HEK293 (cell line): Measurements from ENCODE around the gene GNB1L.

ENCODE experiments used
- EGR2 ChIP-seq: fragments of 450-650 bp; formaldehyde crosslinking; IDR thresholded peaks from 2 replicates; pipeline ENCODE4 v1.5.1; 2016; ENCODE audit warnings: low read depth, missing biosample characterization, missing genetic modification characterization
- HOXD13 ChIP-seq: sonication (generic); formaldehyde crosslinking; IDR thresholded peaks from 2 replicates; pipeline ENCODE4 v1.8.0; 2022; ENCODE audit warnings: missing genetic modification reagents, borderline replicate concordance
- ZNF19 ChIP-seq: fragments of 450-650 bp; formaldehyde crosslinking; IDR thresholded peaks from 2 replicates; pipeline ENCODE4; 2016; ENCODE audit warnings: missing biosample characterization, missing genetic modification characterization, low read depth
- ZNF48 ChIP-seq: fragments of 450-650 bp; formaldehyde crosslinking; IDR thresholded peaks from 2 replicates; pipeline ENCODE4 v1.5.1; 2016; ENCODE audit warnings: missing biosample characterization, missing genetic modification characterization
- ZNF521 ChIP-seq: fragments of 450-650 bp; formaldehyde crosslinking; IDR thresholded peaks from 2 replicates; pipeline ENCODE4 v1.5.1; 2017; ENCODE audit warnings: missing biosample characterization, mild to moderate bottlenecking, missing genetic modification characterization
- ZNF529 ChIP-seq: fragments of 450-650 bp; formaldehyde crosslinking; IDR thresholded peaks from 2 replicates; pipeline ENCODE4 v1.5.1; 2017; ENCODE audit warnings: missing genetic modification characterization, missing biosample characterization; ENCODE audit not compliant: insufficient replicate concordance
- ZNF768 ChIP-seq: fragments of 450-650 bp; formaldehyde crosslinking; IDR thresholded peaks from 2 replicates; pipeline ENCODE4 v1.5.1; 2018; ENCODE audit warnings: missing biosample characterization, mild to moderate bottlenecking, missing genetic modification characterization
- ZNF791 ChIP-seq: fragments of 450-650 bp; formaldehyde crosslinking; IDR thresholded peaks from 2 replicates; pipeline ENCODE4 v1.5.1; 2016; ENCODE audit warnings: missing biosample characterization, missing genetic modification characterization
- ZNF830 ChIP-seq: fragments of 450-650 bp; IDR thresholded peaks from 2 replicates; pipeline ENCODE4 v1.5.0; 2018; ENCODE audit warnings: missing biosample characterization, missing genetic modification characterization, low read depth, mild to moderate bottlenecking, moderate library complexity
- TF ChIP-seq, protein P1 (sequence below): fragments of 450-650 bp; formaldehyde crosslinking; IDR thresholded peaks from 2 replicates; pipeline ENCODE4 v1.5.1; 2016; ENCODE audit warnings: missing biosample characterization, missing genetic modification characterization
- TF ChIP-seq, protein P2 (sequence below): fragments of 450-650 bp; formaldehyde crosslinking; IDR thresholded peaks from 2 replicates; pipeline ENCODE4 v1.5.1; 2016; ENCODE audit warnings: missing biosample characterization, missing genetic modification characterization
- TF ChIP-seq, protein P3 (sequence below): fragments of 450-650 bp; formaldehyde crosslinking; IDR thresholded peaks from 2 replicates; pipeline ENCODE4 v1.5.1; 2016; ENCODE audit warnings: missing biosample characterization, missing genetic modification characterization
- TF ChIP-seq, protein P4 (sequence below): fragments of 450-650 bp; formaldehyde crosslinking; IDR thresholded peaks from 2 replicates; pipeline ENCODE4 v1.5.1; 2016; ENCODE audit warnings: missing biosample characterization, missing genetic modification characterization, borderline replicate concordance

DNA sequence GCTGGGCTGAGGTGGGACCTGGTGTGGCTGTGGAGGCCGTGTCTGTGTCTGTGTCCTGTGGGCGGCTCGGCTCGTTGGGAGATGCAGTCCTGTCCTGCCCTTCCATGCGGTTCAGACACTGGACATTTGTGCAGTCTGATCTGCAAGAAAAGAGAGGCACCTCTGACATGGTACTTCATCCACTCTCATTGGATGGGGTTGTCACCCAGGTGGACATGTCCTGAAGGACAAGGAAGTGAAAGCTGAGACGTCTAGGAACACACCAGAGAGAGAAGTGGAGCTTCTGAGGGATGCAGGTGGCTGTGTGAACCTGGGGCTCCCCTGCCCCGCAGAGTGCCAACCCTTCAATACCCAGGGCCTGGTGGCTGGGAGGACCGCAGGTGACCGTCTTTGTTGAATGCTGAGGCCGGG, 75.7 kb downstream of the GNB1L start:
- TF ChIP-seq, protein P1, sequence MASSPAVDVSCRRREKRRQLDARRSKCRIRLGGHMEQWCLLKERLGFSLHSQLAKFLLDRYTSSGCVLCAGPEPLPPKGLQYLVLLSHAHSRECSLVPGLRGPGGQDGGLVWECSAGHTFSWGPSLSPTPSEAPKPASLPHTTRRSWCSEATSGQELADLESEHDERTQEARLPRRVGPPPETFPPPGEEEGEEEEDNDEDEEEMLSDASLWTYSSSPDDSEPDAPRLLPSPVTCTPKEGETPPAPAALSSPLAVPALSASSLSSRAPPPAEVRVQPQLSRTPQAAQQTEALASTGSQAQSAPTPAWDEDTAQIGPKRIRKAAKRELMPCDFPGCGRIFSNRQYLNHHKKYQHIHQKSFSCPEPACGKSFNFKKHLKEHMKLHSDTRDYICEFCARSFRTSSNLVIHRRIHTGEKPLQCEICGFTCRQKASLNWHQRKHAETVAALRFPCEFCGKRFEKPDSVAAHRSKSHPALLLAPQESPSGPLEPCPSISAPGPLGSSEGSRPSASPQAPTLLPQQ (tag by site-specific recombination): no peak
- TF ChIP-seq, protein P2, sequence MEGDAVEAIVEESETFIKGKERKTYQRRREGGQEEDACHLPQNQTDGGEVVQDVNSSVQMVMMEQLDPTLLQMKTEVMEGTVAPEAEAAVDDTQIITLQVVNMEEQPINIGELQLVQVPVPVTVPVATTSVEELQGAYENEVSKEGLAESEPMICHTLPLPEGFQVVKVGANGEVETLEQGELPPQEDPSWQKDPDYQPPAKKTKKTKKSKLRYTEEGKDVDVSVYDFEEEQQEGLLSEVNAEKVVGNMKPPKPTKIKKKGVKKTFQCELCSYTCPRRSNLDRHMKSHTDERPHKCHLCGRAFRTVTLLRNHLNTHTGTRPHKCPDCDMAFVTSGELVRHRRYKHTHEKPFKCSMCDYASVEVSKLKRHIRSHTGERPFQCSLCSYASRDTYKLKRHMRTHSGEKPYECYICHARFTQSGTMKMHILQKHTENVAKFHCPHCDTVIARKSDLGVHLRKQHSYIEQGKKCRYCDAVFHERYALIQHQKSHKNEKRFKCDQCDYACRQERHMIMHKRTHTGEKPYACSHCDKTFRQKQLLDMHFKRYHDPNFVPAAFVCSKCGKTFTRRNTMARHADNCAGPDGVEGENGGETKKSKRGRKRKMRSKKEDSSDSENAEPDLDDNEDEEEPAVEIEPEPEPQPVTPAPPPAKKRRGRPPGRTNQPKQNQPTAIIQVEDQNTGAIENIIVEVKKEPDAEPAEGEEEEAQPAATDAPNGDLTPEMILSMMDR (tag by site-specific recombination): no peak
- TF ChIP-seq ZNF48 (tag by site-specific recombination) (no peak), ZNF830 (tag by site-specific recombination) (no peak), ZNF19 (tag by site-specific recombination) (no peak), ZNF768 (tag by site-specific recombination) (no peak), ZNF791 (no peak), ZNF521 (no peak), EGR2 (tag by site-specific recombination) (no peak), HOXD13 (CRISPR knock-in tag) (no peak), ZNF529 (tag by site-specific recombination) (no peak)
- TF ChIP-seq, protein P3, sequence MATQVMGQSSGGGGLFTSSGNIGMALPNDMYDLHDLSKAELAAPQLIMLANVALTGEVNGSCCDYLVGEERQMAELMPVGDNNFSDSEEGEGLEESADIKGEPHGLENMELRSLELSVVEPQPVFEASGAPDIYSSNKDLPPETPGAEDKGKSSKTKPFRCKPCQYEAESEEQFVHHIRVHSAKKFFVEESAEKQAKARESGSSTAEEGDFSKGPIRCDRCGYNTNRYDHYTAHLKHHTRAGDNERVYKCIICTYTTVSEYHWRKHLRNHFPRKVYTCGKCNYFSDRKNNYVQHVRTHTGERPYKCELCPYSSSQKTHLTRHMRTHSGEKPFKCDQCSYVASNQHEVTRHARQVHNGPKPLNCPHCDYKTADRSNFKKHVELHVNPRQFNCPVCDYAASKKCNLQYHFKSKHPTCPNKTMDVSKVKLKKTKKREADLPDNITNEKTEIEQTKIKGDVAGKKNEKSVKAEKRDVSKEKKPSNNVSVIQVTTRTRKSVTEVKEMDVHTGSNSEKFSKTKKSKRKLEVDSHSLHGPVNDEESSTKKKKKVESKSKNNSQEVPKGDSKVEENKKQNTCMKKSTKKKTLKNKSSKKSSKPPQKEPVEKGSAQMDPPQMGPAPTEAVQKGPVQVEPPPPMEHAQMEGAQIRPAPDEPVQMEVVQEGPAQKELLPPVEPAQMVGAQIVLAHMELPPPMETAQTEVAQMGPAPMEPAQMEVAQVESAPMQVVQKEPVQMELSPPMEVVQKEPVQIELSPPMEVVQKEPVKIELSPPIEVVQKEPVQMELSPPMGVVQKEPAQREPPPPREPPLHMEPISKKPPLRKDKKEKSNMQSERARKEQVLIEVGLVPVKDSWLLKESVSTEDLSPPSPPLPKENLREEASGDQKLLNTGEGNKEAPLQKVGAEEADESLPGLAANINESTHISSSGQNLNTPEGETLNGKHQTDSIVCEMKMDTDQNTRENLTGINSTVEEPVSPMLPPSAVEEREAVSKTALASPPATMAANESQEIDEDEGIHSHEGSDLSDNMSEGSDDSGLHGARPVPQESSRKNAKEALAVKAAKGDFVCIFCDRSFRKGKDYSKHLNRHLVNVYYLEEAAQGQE (tag by site-specific recombination): no peak
- TF ChIP-seq, protein P4, sequence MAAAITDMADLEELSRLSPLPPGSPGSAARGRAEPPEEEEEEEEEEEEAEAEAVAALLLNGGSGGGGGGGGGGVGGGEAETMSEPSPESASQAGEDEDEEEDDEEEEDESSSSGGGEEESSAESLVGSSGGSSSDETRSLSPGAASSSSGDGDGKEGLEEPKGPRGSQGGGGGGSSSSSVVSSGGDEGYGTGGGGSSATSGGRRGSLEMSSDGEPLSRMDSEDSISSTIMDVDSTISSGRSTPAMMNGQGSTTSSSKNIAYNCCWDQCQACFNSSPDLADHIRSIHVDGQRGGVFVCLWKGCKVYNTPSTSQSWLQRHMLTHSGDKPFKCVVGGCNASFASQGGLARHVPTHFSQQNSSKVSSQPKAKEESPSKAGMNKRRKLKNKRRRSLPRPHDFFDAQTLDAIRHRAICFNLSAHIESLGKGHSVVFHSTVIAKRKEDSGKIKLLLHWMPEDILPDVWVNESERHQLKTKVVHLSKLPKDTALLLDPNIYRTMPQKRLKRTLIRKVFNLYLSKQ: no peak
